Stimulated activated CD4-positive, alpha-beta T cell treated with anti-CD3 and anti-CD28 coated beads, Interleukin-1b, Interleukin-23, amount 100 ng/mL, for 1 hour (primary cell): Measurements from ENCODE around the gene SLC39A10.
"Not testable (repeated sequence)": the region's sequence is repeated elsewhere in the genome, so short reads cannot be mapped to it uniquely, and the experiment has no call there.

Experiments used
- DNase-seq, 2 donors: peaks; one replicate each; pipeline ENCODE4 v3.0.0-alpha.2; 2020; ENCODE audit warnings: low read depth in 2 of 2

Gene SLC39A10

GRCh38 chr2:195672674-195673073 lies 15.6 kb downstream of the SLC39A10 start:
- DNase-seq: no peak

- no peak for DNase-seq
These were observed 17.6 kb downstream of the SLC39A10 start for GRCh38 chr2:195674491-195675221.

- DNase-seq: no peak
These were observed 18.9 kb downstream of the SLC39A10 start for GRCh38 chr2:195675783-195676427.

- DNase-seq: no peak
These were observed 20.3 kb downstream of the SLC39A10 start for GRCh38 chr2:195677290-195677689.

GRCh38 chr2:195677884-195678283 lies 20.9 kb downstream of the SLC39A10 start:
- DNase-seq: no peak

- DNase-seq: no peak
These were observed 25.1 kb downstream of the SLC39A10 start for GRCh38 chr2:195682077-195682476.

GRCh38 chr2:195683174-195683573 lies 26.1 kb downstream of the SLC39A10 start:
- no peak for DNase-seq

- no peak for DNase-seq
These were observed 29.5 kb downstream of the SLC39A10 start for GRCh38 chr2:195686564-195686963.

- DNase-seq: no peak
These were observed 30.5 kb downstream of the SLC39A10 start for GRCh38 chr2:195687320-195688086.

- DNase-seq: not testable (repeated sequence)
These were observed 35.5 kb downstream of the SLC39A10 start for GRCh38 chr2:195692531-195692930.

GRCh38 chr2:195694553-195694952 lies 37.5 kb downstream of the SLC39A10 start:
- no peak for DNase-seq

GRCh38 chr2:195695002-195695631 lies 38.1 kb downstream of the SLC39A10 start:
- no peak for DNase-seq

GRCh38 chr2:195696012-195696411 lies 39.0 kb downstream of the SLC39A10 start:
- no peak for DNase-seq

- DNase-seq: no peak
These were observed 40.7 kb downstream of the SLC39A10 start for GRCh38 chr2:195697681-195698220.

GRCh38 chr2:195700480-195700879 lies 43.5 kb downstream of the SLC39A10 start:
- DNase-seq: no peak

- DNase-seq: no peak
These were observed 49.3 kb downstream of the SLC39A10 start for GRCh38 chr2:195706161-195706900.

GRCh38 chr2:195709901-195710806 lies 53.1 kb downstream of the SLC39A10 start:
- no peak for DNase-seq

- no peak for DNase-seq
These were observed 54.5 kb downstream of the SLC39A10 start for GRCh38 chr2:195711478-195711877.

- DNase-seq: no peak
These were observed 59.4 kb downstream of the SLC39A10 start for GRCh38 chr2:195716466-195716865.

- no peak for DNase-seq
These were observed 64.0 kb downstream of the SLC39A10 start for GRCh38 chr2:195721042-195721441.
